SK-N-SH (cell line): ENCODE data around the gene SLC34A1. TPM values are rescaled to one million over a fixed set of nuclear protein-coding genes. Genes with fewer than 3 reads are reported as not detected.
"Not testable (repeated sequence)": the region's sequence is repeated elsewhere in the genome, so short reads cannot be mapped to it uniquely, and the experiment has no call there.

Source experiments
- CTCF ChIA-PET: fragments of 300-600, 350-600 bp; formaldehyde crosslinking; extraction: SDS; loops from one replicate; lab custom pipeline; 2021; lab: Yijun Ruan, JAX
- POLR2A ChIA-PET: fragments of 350-600 bp; sonication (Branson Sonifier 250); formaldehyde crosslinking; extraction: SDS; loops from one replicate; lab custom pipeline; 2020; ENCODE audit warnings: antibody characterized with exemption, inconsistent platforms; lab: Yijun Ruan, JAX
- DNase-seq: peaks from one replicate; pipeline ENCODE4 v3.0.0; 2012
- H2AFZ ChIP-seq: fragments of 200-600 bp; sonication (generic); 2 replicates; pipeline ENCODE4 v1.8.1; 2016; ENCODE audit warnings: antibody characterized with exemption, mild to moderate bottlenecking, low read depth
- H3F3A ChIP-seq: fragments of 200-600 bp; sonication (generic); replicated peaks from 2 replicates; pipeline ENCODE3; 2016; ENCODE audit warnings: antibody characterized with exemption, mild to moderate bottlenecking; ENCODE audit not compliant: insufficient read depth
- H3K27ac ChIP-seq, 2 experiments: fragments of 200-500 bp in 1 of 2; fragments of 200-600 bp in 1 of 2; sonication (Bioruptor generic) in 1 of 2; sonication (generic), shearing (Covaris generic) in 1 of 2; 2 replicates each; pipeline versions ENCODE4 v1.5.1 to v1.6.1; 2014 to 2016; ENCODE audit warnings: low read depth in 2 of 2, inconsistent platforms in 1 of 2, low read length in 1 of 2, mild to moderate bottlenecking in 1 of 2, mixed read lengths in 1 of 2
- H3K27me3 ChIP-seq: fragments of 200-600 bp; sonication (generic), shearing (Covaris generic); 2 replicates; pipeline ENCODE4 v1.6.1; 2016; ENCODE audit warnings: mixed run types; ENCODE audit not compliant: insufficient read depth
- H3K36me3 ChIP-seq, 2 experiments: fragments of 200-500 bp in 1 of 2; fragments of 200-600 bp in 1 of 2; sonication (Bioruptor generic) in 1 of 2; sonication (generic) in 1 of 2; replicated peaks in 1 of 2; 2 replicates each; pipeline versions ENCODE3 to v1.5.1; 2014 to 2016; ENCODE audit warnings: low read length in 1 of 2, mild to moderate bottlenecking in 1 of 2; ENCODE audit not compliant: insufficient read depth in 2 of 2, control insufficient read depth in 1 of 2
- H3K4me1 ChIP-seq, 2 experiments: fragments of 200-500 bp in 1 of 2; fragments of 200-600 bp in 1 of 2; sonication (Bioruptor generic) in 1 of 2; sonication (generic), shearing (Covaris generic) in 1 of 2; 2 replicates each; pipeline versions ENCODE4 v1.5.1 to v1.6.1; 2014 to 2016; ENCODE audit warnings: low read depth in 1 of 2, low read length in 1 of 2, mixed run types in 1 of 2; ENCODE audit not compliant: insufficient read depth in 2 of 2, control insufficient read depth in 1 of 2
- H3K4me2 ChIP-seq: fragments of 200-600 bp; sonication (generic), shearing (Covaris generic); 2 replicates; pipeline ENCODE4 v1.6.1; 2017; ENCODE audit warnings: mixed run types
- H3K4me3 ChIP-seq, 2 experiments: fragments of 200-500 bp in 1 of 2; fragments of 200-600 bp in 1 of 2; sonication (Bioruptor generic) in 1 of 2; sonication (generic), shearing (Covaris generic) in 1 of 2; 2 replicates each; pipeline versions ENCODE4 v1.5.1 to v1.8.1; 2014 to 2016; ENCODE audit warnings: low read depth in 2 of 2, inconsistent platforms in 1 of 2, low read length in 1 of 2, mild to moderate bottlenecking in 1 of 2, mixed read lengths in 1 of 2, moderate library complexity in 1 of 2
- H3K79me2 ChIP-seq: fragments of 200-600 bp; sonication (generic); 2 replicates; pipeline ENCODE4 v1.8.1; 2017; ENCODE audit warnings: mild to moderate bottlenecking; ENCODE audit not compliant: insufficient read depth
- H3K9ac ChIP-seq: fragments of 200-600 bp; sonication (generic); 2 replicates; pipeline ENCODE4 v1.6.1; 2017; ENCODE audit warnings: mixed run types
- H3K9me2 ChIP-seq: fragments of 200-600 bp; sonication (generic); 2 replicates; pipeline ENCODE4 v1.6.1; 2017; ENCODE audit warnings: mixed run types
- H3K9me3 ChIP-seq: fragments of 200-600 bp; sonication (generic); 2 replicates; pipeline ENCODE4 v1.6.1; 2017; ENCODE audit warnings: mixed run types, mild to moderate bottlenecking, moderate library complexity
- H4K20me1 ChIP-seq: fragments of 200-600 bp; sonication (generic); 2 replicates; pipeline ENCODE4 v1.6.1; 2017; ENCODE audit warnings: mild to moderate bottlenecking, mixed run types; ENCODE audit not compliant: insufficient read depth
- CTCF ChIP-seq: fragments of 200-600 bp; sonication (generic); IDR thresholded peaks from 2 replicates; pipeline ENCODE4 v1.6.1; 2017; ENCODE audit warnings: antibody characterized with exemption, mild to moderate bottlenecking, moderate library complexity
- ELF1 ChIP-seq: IDR thresholded peaks from 2 replicates; pipeline ENCODE4 v1.4.0; 2012
- EP300 ChIP-seq, 2 experiments: IDR thresholded peaks; 2 replicates each; pipeline versions ENCODE4 v1.4.0 to v1.6.1; 2012; ENCODE audit warnings: borderline replicate concordance in 1 of 2, low read depth in 1 of 2, low read length in 1 of 2
- EZH2phosphoT487 ChIP-seq: fragments of 200-600 bp; sonication (generic); IDR thresholded peaks from 2 replicates; pipeline ENCODE4 v1.6.1; 2017; ENCODE audit warnings: low read depth, mixed run types, mild to moderate bottlenecking, antibody characterized with exemption, moderate library complexity, borderline replicate concordance
- FOXJ3 ChIP-seq: sonication (generic); formaldehyde crosslinking; IDR thresholded peaks from 2 replicates; pipeline ENCODE4 v1.5.1; 2020; ENCODE audit warnings: mild to moderate bottlenecking, missing genetic modification reagents
- MAX ChIP-seq: IDR thresholded peaks from 2 replicates; pipeline ENCODE4 v1.4.0; 2012; ENCODE audit warnings: low read depth
- MXI1 ChIP-seq: IDR thresholded peaks from 2 replicates; pipeline ENCODE4 v1.6.1; 2012; ENCODE audit warnings: mild to moderate bottlenecking, low read depth, low read length, improper control_type of control experiment
- RAD21 ChIP-seq: IDR thresholded peaks from 2 replicates; pipeline ENCODE4 v1.6.1; 2012; ENCODE audit warnings: mild to moderate bottlenecking, low read length
- SMC3 ChIP-seq: IDR thresholded peaks from 2 replicates; pipeline ENCODE4 v1.6.1; 2012; ENCODE audit warnings: low read depth, low read length, improper control_type of control experiment
- TEAD4 ChIP-seq: IDR thresholded peaks from 2 replicates; pipeline ENCODE4 v1.4.0; 2012; ENCODE audit warnings: mild to moderate bottlenecking, borderline replicate concordance; ENCODE audit not compliant: insufficient read depth
- YY1 ChIP-seq: IDR thresholded peaks from 2 replicates; pipeline ENCODE4 v1.4.0; 2012; ENCODE audit warnings: low read depth, mild to moderate bottlenecking
- WGBS: methylation state at CpG from one replicate; pipeline ENCODE4 v1.1.6; 2017; ENCODE audit warnings: low lambda C conversion rate; 5-methylcytosine and 5-hydroxymethylcytosine counted together
- polyA plus RNA-seq, 3 experiments: library from polyadenylated mRNA; depleted of rRNA; stranded (reverse); fragments of >200 nt; gene quantifications; 2 replicates each; pipeline ENCODE4 v1.2.3, GENCODE V29; 2012

Gene SLC34A1
- polyA plus RNA-seq, 1 of the 3 experiments (the other 2 are of a cell fraction) = 0.03 TPM

GRCh38 chr5:177419046-177419445 is 34.8 kb downstream of the SLC34A1 start (continued):
- TF ChIP-seq EP300 (IDR thresholded peaks at IDR 0.05; ENCODE audit: borderline replicate concordance in 1 of 2, low read depth in 1 of 2, low read length in 1 of 2) (no peak), RAD21 (no peak), FOXJ3 (CRISPR knock-in tag) (no peak), EZH2phosphoT487 (no peak), YY1 (no peak), ELF1 (no peak), TEAD4 (no peak), MAX (no peak), CTCF (no peak), SMC3 (no peak)

GRCh38 chr5:177420472-177420871 is 36.2 kb downstream of the SLC34A1 start:
- H3K9me3 ChIP-seq, DNase-seq, H3K4me2 ChIP-seq, H4K20me1 ChIP-seq, H3K9me2 ChIP-seq, H3K27ac ChIP-seq, H3K79me2 ChIP-seq, H3F3A ChIP-seq, H3K4me3 ChIP-seq, H3K4me1 ChIP-seq, H3K36me3 ChIP-seq, POLR2A ChIA-PET, H3K27me3 ChIP-seq, H3K9ac ChIP-seq, H2AFZ ChIP-seq: not testable (repeated sequence)
- CTCF ChIA-PET = interaction anchor here (1.4 to 10.8 kb wide), 2 partner anchors 16 to 35 kb away, joined by 5 to 120 read pairs; no protein-coding TSS in a partner anchor
- 63% methylated on average over 7 of the region's 7 CpGs for whole genome bisulfite sequencing

GRCh38 chr5:177421062-177421798 is 37.0 kb downstream of the SLC34A1 start:
- WGBS = 69% methylated on average over 6 of the region's 6 CpGs
- peaks cover 7% of the 10 kb centered on the region for H3F3A ChIP-seq
- DNase-seq = no peak
- no peak overlapping the region for H3K4me3 ChIP-seq
- H3K9me3 ChIP-seq = no peaks in the 10 kb centered on the region
- H3K36me3 ChIP-seq = no peaks in the 10 kb centered on the region
- no peaks in the 10 kb centered on the region for H4K20me1 ChIP-seq
- POLR2A ChIA-PET = no interaction called here
- no peak overlapping the region for H3K9ac ChIP-seq
- no peak overlapping the region for H2AFZ ChIP-seq
- H3K4me1 ChIP-seq = peaks cover 5 to 7% of the 10 kb centered on the region in 2 experiments; a peak in 2 of 4 replicates
- H3K4me2 ChIP-seq = no peak overlapping the region
- H3K79me2 ChIP-seq = no peaks in the 10 kb centered on the region
- TF ChIP-seq MXI1 (no peak), RAD21 (no peak)
- no peaks in the 10 kb centered on the region for H3K9me2 ChIP-seq
- no peaks in the 10 kb centered on the region for H3K27me3 ChIP-seq
- no peak overlapping the region for H3K27ac ChIP-seq
- CTCF ChIA-PET = interaction anchor here (1.1 to 10.8 kb wide), 7 partner anchors 9 to 112 kb away, joined by 3 to 120 read pairs (median 4); no protein-coding TSS in a partner anchor
